ENCODE measurements around the gene TAS1R1.

GRCh38 chr1:6625584-6626149 is 70.6 kb downstream of the TAS1R1 start:
- no peak for TF ChIP-seq ZNF274 (IDR thresholded peaks at IDR 0.05; ENCODE audit: low read depth, low read length)
- no peak for TF ChIP-seq SUZ12 (IDR thresholded peaks at IDR 0.05; ENCODE audit: extremely low read depth, insufficient read depth, insufficient read length)
